A549 treated with Hydrocortisone at 1 μM for 4 hours (cell line): ENCODE results near the gene ACVR1. TPM values are rescaled to one million over a fixed set of nuclear protein-coding genes. Genes with fewer than 3 reads are reported as not detected.

Experiments used
- total RNA-seq: library from RNA; stranded (reverse); fragments of 200-300 nt; extraction: Qiagen RNA extraction; gene quantifications from 5 replicates; pipeline ENCODE4 v1.2.3, GENCODE V29; 2022

Gene ACVR1
- 19.3 to 24.4 TPM (median 21.1 TPM) in 5 replicates for total RNA-seq

DNA sequence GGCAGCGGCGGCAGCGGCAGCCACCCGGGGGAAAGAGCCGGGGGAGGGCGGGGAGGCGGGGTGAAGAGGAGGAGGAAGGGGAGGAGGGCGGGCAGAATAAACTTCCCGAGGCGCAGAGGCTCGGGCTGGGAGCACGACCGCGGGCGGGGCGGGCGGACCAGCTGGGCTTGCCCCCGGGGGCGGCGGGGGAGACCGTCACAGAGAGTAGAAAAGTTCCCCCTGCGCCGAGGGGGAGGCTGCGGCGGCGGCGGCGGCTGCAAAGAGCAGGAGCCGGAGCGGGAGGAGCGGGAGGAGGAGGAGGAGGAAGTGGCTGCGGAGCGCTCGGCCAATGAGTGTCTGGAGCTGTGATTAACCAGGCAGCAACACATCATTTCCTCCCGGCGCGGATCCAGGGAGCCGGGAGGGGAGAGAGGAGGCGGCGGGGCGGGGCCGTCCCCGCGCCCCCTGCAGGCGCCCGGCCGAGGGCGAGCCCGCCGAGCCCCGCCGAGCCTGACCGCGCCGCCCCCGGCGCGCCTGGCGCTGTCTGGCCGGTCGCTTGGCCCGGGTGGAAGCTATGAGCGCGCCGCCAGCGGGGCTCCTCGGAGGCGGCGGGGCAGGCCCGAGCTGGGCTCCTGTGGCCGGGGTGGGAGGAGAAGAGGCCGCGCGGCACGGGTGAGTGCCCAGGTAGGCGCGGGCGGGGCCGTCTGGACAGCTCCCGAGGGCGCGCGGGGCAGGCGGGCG lies at the start of gene ACVR1:
Gene ACVR1, minus strand, starts transcription at position 265 of the 720 bp plus-strand sequence. CDS start 76,837 bp downstream, outside the sequence.

Other genes starting within 250 kb of the ACVR1 start
- gene ACVR1C, start 247.5 kb downstream of the ACVR1 start, total RNA-seq: 0.02 to 0.05 TPM in 2 of 5 replicates, not detected in the others
- gene UPP2, start 225.5 kb upstream of the ACVR1 start, total RNA-seq: not detected in 5 replicates